PFSK-1 (cell line): Measurements from ENCODE around the gene TESMIN.

Experiments used
- POLR2AphosphoS5 ChIP-seq: IDR thresholded peaks from 2 replicates; pipeline ENCODE4 v1.6.1; 2012; ENCODE audit warnings: low read depth, mild to moderate bottlenecking, control low read depth, low read length, moderate library complexity
- REST ChIP-seq, 2 experiments: IDR thresholded peaks; 2 replicates each; pipeline versions ENCODE4 v1.6.1 to v1.8.0; 2011 to 2012; ENCODE audit warnings: low read depth in 2 of 2, low read length in 2 of 2, control low read depth in 1 of 2, inconsistent platforms in 1 of 2, mild to moderate bottlenecking in 1 of 2, moderate library complexity in 1 of 2; ENCODE audit not compliant: insufficient read depth in 1 of 2

DNA sequence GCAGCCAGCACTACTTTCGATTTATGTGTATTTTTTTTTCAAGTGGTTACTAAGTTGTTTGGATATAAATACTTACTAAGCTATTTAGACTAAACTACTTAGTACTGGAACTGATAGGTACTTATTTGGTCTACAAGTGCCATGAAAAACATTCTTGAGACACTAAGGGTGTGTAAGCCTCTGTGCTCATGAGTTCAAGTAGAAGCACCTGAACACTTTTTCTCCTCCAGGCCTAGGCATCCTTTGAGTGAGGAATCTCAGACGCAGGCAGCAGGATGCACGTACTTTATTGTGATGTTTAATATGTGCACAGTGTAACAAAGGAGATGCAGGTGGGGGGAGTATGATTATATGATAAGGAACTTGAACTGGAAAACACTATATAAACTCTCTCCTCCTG, 7.8 kb downstream of the TESMIN start:
- TF ChIP-seq POLR2AphosphoS5 (no peak), REST (IDR thresholded peaks at IDR 0.05; ENCODE audit: insufficient read depth in 1 of 2, low read depth in 2 of 2, low read length in 2 of 2) (no peak)
